ENCODE data around the gene PDE2A. TPM values are rescaled to one million over a fixed set of nuclear protein-coding genes. Genes with fewer than 3 reads are reported as not detected.

PDE2A gene
- total RNA-seq, 4 donors from 2014 or later = 40.2 to 69.6 (median 50.4) TPM

GRCh38 chr11:72649215-72649976, 24.8 kb downstream of the PDE2A start:
- 85 to 89% methylated on average over 4 to 5 of the region's 5 CpGs for WGBS, 2 donors
- no peaks in the 10 kb centered on the region for H3K27me3 ChIP-seq
- H3K36me3 ChIP-seq = no peaks in the 10 kb centered on the region
- H3K9me3 ChIP-seq = no peaks in the 10 kb centered on the region
- intact Hi-C loops (cut with DNase I) = loop anchor here (10.0 kb wide), 1 partner anchor 175 kb away; no protein-coding TSS in a partner anchor
- H3K4me3 ChIP-seq (replicated peaks in 1 of 3) = no peak overlapping the region
- H3K27ac ChIP-seq = no peak overlapping the region
- TF ChIP-seq CTCF (IDR thresholded peaks at IDR 0.05) (no peak), POLR2A (IDR thresholded peaks at IDR 0.05) (no peak)
- no peaks in the 10 kb centered on the region for H3K4me1 ChIP-seq
- no peak for DNase-seq

- TF ChIP-seq CTCF (IDR thresholded peaks at IDR 0.05) = no peak
- TF ChIP-seq POLR2A (IDR thresholded peaks at IDR 0.05) = no peak
- H3K4me1 ChIP-seq = peaks cover 0 to under 1% of the 10 kb centered on the region in 2 donors
- no peaks in the 10 kb centered on the region for H3K27me3 ChIP-seq
- H3K9me3 ChIP-seq = no peaks in the 10 kb centered on the region
- intact Hi-C loops (cut with DNase I) = loop anchor here (10.0 kb wide), 1 partner anchor 174 kb away; no protein-coding TSS in a partner anchor
- no peak overlapping the region for H3K4me3 ChIP-seq (replicated peaks in 1 of 3)
- no peaks in the 10 kb centered on the region for H3K36me3 ChIP-seq
- no peak overlapping the region for H3K27ac ChIP-seq
- DNase-seq = no peak
- WGBS, 2 donors = 81 to 94% methylated on average over 6 to 7 of the region's 7 CpGs
Measured at GRCh38 chr11:72648384-72649136, 25.7 kb downstream of the PDE2A start.

- Histone ChIP-seq H3K9me3 (no peaks in the 10 kb centered on the region), H3K27ac (no peak overlapping the region), H3K27me3 (no peaks in the 10 kb centered on the region), H3K4me1 (peaks cover 4 to 5% of the 10 kb centered on the region in 2 donors), H3K36me3 (no peaks in the 10 kb centered on the region), H3K4me3 (replicated peaks in 1 of 3) (no peak overlapping the region)
- TF ChIP-seq POLR2A (IDR thresholded peaks at IDR 0.05) (no peak), CTCF (IDR thresholded peaks at IDR 0.05) (no peak)
- WGBS, 2 donors = 84 to 90% methylated on average over 4 of the region's 4 CpGs
- intact Hi-C loops (cut with DNase I) = loop anchor here (10.0 kb wide), 1 partner anchor 173 kb away; no protein-coding TSS in a partner anchor
- no peak for DNase-seq
Measured at GRCh38 chr11:72647882-72648281, 26.3 kb downstream of the PDE2A start.

GRCh38 chr11:72646472-72646871, 27.8 kb downstream of the PDE2A start:
- intact Hi-C loops (cut with DNase I) = loop anchor here (10.0 kb wide), 1 partner anchor 172 kb away; no protein-coding TSS in a partner anchor
- H3K4me3 ChIP-seq (replicated peaks in 1 of 3) = no peak overlapping the region
- H3K36me3 ChIP-seq = no peaks in the 10 kb centered on the region
- peaks cover 11% of the 10 kb centered on the region in 2 donors for H3K4me1 ChIP-seq
- no peak for DNase-seq
- no peaks in the 10 kb centered on the region for H3K27me3 ChIP-seq
- TF ChIP-seq POLR2A (IDR thresholded peaks at IDR 0.05) (no peak), CTCF (IDR thresholded peaks at IDR 0.05) (no peak)
- H3K9me3 ChIP-seq = no peaks in the 10 kb centered on the region
- 70 to 78% methylated on average over 2 of the region's 2 CpGs for WGBS, 2 donors
- no peak overlapping the region for H3K27ac ChIP-seq
